Loucy (cell line): ENCODE measurements around the gene CCT8L2.
"Not testable (repeated sequence)": the region's sequence is repeated elsewhere in the genome, so short reads cannot be mapped to it uniquely, and the experiment has no call there.

Source experiments
- H2AFZ ChIP-seq: fragments of 200-600 bp; sonication (generic); 2 replicates; pipeline ENCODE4 v1.6.0; 2016; ENCODE audit warnings: antibody characterized with exemption, mild to moderate bottlenecking, low read length, moderate library complexity
- H3F3A ChIP-seq: fragments of 200-600 bp; 2 replicates; pipeline ENCODE4 v1.6.0; 2016; ENCODE audit warnings: antibody characterized with exemption, low read depth, mild to moderate bottlenecking
- H3K27me3 ChIP-seq: fragments of 200-600 bp; sonication (generic); 2 replicates; pipeline ENCODE4 v1.6.1; 2014; ENCODE audit warnings: low read length, mild to moderate bottlenecking; ENCODE audit not compliant: insufficient read depth, poor library complexity, severe bottlenecking
- H3K36me3 ChIP-seq: fragments of 200-600 bp; sonication (generic); 2 replicates; pipeline ENCODE4 v1.6.1; 2016; ENCODE audit warnings: low read length; ENCODE audit not compliant: insufficient read depth
- H3K4me1 ChIP-seq: fragments of 200-600 bp; sonication (generic); 2 replicates; pipeline ENCODE4 v1.5.1; 2014; ENCODE audit warnings: low read length, mild to moderate bottlenecking; ENCODE audit not compliant: insufficient read depth, poor library complexity, severe bottlenecking
- H3K4me2 ChIP-seq: fragments of 200-600 bp; sonication (generic); 2 replicates; pipeline ENCODE4 v1.6.0; 2014; ENCODE audit warnings: antibody characterized with exemption, low read length, low read depth, mild to moderate bottlenecking; ENCODE audit not compliant: poor library complexity, severe bottlenecking
- H3K4me3 ChIP-seq: fragments of 200-600 bp; sonication (generic); 2 replicates; pipeline ENCODE4 v1.5.1; 2014; ENCODE audit warnings: low read length, mild to moderate bottlenecking, mixed read lengths; ENCODE audit not compliant: poor library complexity, severe bottlenecking
- H3K79me2 ChIP-seq: fragments of 200-600 bp; sonication (generic); 2 replicates; pipeline ENCODE4 v1.6.1; 2014; ENCODE audit warnings: low read length; ENCODE audit not compliant: insufficient read depth
- H3K9ac ChIP-seq: fragments of 200-600 bp; sonication (generic); 2 replicates; pipeline ENCODE4 v1.6.0; 2014; ENCODE audit warnings: mild to moderate bottlenecking, low read depth, low read length, moderate library complexity; ENCODE audit not compliant: poor library complexity, severe bottlenecking
- H3K9me2 ChIP-seq: fragments of 200-600 bp; sonication (generic); replicated peaks from 2 replicates; pipeline ENCODE4 v1.6.1; 2016; ENCODE audit warnings: low read depth, low read length, mixed read lengths
- H3K9me3 ChIP-seq: fragments of 200-600 bp; sonication (generic); 2 replicates; pipeline ENCODE4 v1.6.1; 2014; ENCODE audit warnings: mild to moderate bottlenecking, antibody characterized with exemption, low read length, low read depth; ENCODE audit not compliant: insufficient read depth
- H4K20me1 ChIP-seq: fragments of 200-600 bp; sonication (generic); 2 replicates; pipeline ENCODE4 v1.6.0; 2014; ENCODE audit warnings: antibody characterized with exemption, low read length, mild to moderate bottlenecking; ENCODE audit not compliant: insufficient read depth, poor library complexity, severe bottlenecking
- CTCF ChIP-seq: fragments of 200-600 bp; sonication (generic); conservative IDR thresholded peaks from 2 replicates; pipeline ENCODE4 v1.5.1; 2014; ENCODE audit warnings: mild to moderate bottlenecking, antibody characterized with exemption, low read length
- EZH2phosphoT487 ChIP-seq: fragments of 200-600 bp; IDR thresholded peaks from 2 replicates; pipeline ENCODE4 v1.6.1; 2018; ENCODE audit warnings: antibody characterized with exemption, mild to moderate bottlenecking, moderate library complexity, borderline replicate concordance

The CCT8L2 gene

GRCh38 chr22:16594026-16594425 lies 1.4 kb upstream of the CCT8L2 start:
- no peak for TF ChIP-seq EZH2phosphoT487
- TF ChIP-seq CTCF: no peak
- H3K9me3 ChIP-seq: no peaks in the 10 kb centered on the region
- no peaks in the 10 kb centered on the region for H3K9me2 ChIP-seq
- H3F3A ChIP-seq: no peaks in the 10 kb centered on the region
- H4K20me1 ChIP-seq: no peaks in the 10 kb centered on the region
- no peak overlapping the region for H3K4me3 ChIP-seq
- H3K4me1 ChIP-seq: no peaks in the 10 kb centered on the region
- no peak overlapping the region for H2AFZ ChIP-seq
- no peaks in the 10 kb centered on the region for H3K79me2 ChIP-seq
- H3K36me3 ChIP-seq: no peaks in the 10 kb centered on the region
- no peak overlapping the region for H3K9ac ChIP-seq
- H3K4me2 ChIP-seq: no peak overlapping the region
- no peaks in the 10 kb centered on the region for H3K27me3 ChIP-seq

- not testable (repeated sequence) for H3K27me3 ChIP-seq, H2AFZ ChIP-seq, H3K79me2 ChIP-seq, H3K36me3 ChIP-seq, H3K9ac ChIP-seq, H3K4me2 ChIP-seq, H3K4me3 ChIP-seq, H3K9me3 ChIP-seq, H3K4me1 ChIP-seq, H3K9me2 ChIP-seq, H3F3A ChIP-seq, H4K20me1 ChIP-seq
Observed at GRCh38 chr22:16592231-16592630, 379 bp downstream of the CCT8L2 start.

GRCh38 chr22:16591136-16591535 lies 1.5 kb downstream of the CCT8L2 start:
- not testable (repeated sequence) for H3K9me3 ChIP-seq, H3K9me2 ChIP-seq, H3K79me2 ChIP-seq, H3K4me3 ChIP-seq, H3K9ac ChIP-seq, H3K4me1 ChIP-seq, H3F3A ChIP-seq, H2AFZ ChIP-seq, H3K36me3 ChIP-seq, H3K27me3 ChIP-seq, H4K20me1 ChIP-seq, H3K4me2 ChIP-seq

- no peaks in the 10 kb centered on the region for H3K79me2 ChIP-seq
- no peak overlapping the region for H2AFZ ChIP-seq
- no peak for TF ChIP-seq CTCF
- no peak for TF ChIP-seq EZH2phosphoT487
- H3K9me3 ChIP-seq: no peaks in the 10 kb centered on the region
- H3K36me3 ChIP-seq: no peaks in the 10 kb centered on the region
- H4K20me1 ChIP-seq: no peaks in the 10 kb centered on the region
- no peaks in the 10 kb centered on the region for H3K27me3 ChIP-seq
- H3K9ac ChIP-seq: no peak overlapping the region
- H3K4me1 ChIP-seq: no peaks in the 10 kb centered on the region
- no peaks in the 10 kb centered on the region for H3F3A ChIP-seq
- no peak overlapping the region for H3K4me3 ChIP-seq
- H3K4me2 ChIP-seq: no peak overlapping the region
- H3K9me2 ChIP-seq: no peaks in the 10 kb centered on the region
Observed at GRCh38 chr22:16586991-16587390, 5.6 kb downstream of the CCT8L2 start.
